Activated CD8-positive, alpha-beta memory T cell treated with anti-CD3 and anti-CD28 coated beads for 1 hour (primary cell): ENCODE results near the gene CYP17A1.

ENCODE experiments used
- DNase-seq, 2 donors: peaks; one replicate each; pipeline ENCODE4 v3.0.0-alpha.2; 2020; ENCODE audit warnings: low read depth in 1 of 2; ENCODE audit errors: extremely low read depth in 1 of 2

Gene CYP17A1

DNA sequence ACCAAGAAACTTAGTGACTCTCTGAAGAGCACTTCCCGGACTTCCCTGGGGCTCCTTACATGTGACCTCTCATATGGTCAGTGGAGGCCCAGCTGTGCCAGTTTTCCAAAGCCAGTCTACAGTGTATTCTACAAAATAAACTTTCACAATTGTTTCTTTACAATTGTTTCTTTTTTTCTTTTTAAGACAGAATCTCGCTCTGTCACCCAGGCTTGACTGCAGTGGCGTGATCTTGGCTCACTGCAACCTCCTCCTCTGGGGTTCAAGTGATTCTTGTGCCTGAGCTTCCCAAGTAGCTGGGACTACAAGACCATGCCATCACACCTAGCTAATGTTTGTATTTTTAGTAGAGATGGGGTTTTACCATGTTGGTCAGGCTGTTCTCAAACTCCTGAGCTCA, 25.9 kb downstream of the CYP17A1 start:
- no peak for DNase-seq

DNA sequence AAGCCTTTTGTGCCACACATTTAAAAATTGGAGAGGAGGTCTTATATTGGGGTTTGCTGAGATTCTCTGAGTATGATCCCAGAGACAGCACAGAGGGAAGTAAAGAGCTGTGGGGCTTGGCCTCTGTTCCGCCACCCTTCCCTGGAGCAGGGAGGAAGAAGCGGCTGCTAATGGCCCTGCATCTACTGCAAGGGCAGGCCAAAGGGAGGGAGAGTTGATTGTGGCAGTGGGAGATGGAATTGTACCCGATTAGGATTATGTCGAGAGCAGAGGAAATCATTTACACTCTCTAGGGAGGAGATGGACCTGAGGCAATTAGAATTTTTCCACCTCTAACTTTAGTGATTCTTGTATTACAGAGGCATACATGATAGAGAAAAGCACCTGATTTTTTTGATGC, 28.8 kb downstream of the CYP17A1 start:
- no peak for DNase-seq

DNA sequence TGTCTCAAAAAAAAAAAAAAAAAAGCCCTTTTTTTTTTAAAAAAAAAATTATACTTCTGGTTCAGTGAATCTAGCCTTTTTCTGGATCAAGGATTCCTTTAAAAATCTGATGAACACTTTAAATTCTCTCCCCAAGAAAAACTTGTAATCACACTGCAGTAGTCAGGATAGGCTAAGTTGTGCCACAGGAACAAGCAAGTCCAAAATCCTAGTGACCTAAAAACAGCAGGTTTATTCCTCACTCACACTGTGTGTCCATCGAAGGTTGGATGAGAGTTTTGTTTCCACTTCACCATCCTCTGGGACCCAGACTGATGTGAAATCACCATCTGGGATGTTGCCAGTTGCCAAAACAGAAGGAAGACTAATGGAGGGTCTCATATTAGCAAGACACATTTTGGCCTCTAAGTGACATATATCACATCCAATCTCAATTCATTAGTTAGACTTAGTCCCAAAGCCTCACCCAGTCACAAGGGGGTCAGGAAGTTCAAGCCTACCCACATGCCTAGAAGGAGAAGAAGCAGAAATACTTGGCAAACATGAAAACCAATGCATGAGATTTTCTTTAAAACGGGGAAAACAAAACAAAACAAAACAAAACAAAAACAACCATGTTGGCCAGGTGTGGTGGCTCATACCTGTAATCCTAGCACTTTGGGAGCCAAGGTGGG, 32.7 kb downstream of the CYP17A1 start:
- DNase-seq, result no peak

DNA sequence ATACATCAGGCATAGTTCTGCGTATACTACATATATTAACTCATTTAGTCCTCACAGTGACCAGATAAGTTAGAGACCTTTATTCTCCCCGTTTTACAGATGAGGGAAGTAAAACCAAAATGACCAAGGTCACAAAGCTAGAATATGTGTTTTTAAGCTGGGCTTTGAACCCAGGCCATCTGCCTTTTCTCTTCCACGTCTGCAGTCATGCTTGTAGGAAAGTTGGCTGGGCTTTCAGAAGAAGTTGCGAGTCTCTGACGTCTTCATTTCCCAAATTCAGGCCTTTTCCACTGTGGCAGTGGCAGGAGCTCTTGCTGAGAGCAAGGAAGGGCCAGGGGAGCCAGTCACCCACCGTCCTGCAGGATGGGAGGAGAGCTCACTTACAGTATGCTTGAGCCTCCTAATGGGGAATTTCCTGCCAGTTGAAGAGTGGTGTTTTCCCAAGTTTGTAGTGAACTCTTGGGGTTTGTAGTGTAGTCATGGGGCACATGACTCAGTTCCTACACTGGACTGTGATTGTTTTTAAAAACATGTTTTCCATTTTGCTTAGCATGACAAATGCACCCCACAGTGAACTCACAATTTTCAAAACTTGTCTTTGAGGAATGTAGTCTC, 34.2 kb downstream of the CYP17A1 start:
- DNase-seq, result no peak

DNA sequence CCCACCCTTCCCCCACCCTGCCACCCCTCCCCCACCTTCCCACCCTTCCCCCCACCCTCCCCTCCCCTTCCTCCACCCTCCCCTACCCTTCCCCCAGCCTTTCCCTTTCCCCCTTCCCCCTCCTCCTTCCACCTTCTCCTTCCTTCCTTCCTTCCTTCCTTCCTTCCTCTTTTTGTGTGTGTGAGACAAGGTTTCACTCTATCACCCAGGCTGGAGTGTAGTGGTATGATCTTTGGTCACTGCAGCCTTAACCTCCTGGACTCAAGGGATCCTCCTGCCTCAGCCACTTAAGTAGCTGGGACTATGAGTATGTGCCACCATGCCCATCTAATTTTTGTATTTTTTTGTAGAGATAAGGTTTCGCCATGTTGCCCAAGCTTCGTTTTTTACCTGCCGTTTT, 35.2 kb downstream of the CYP17A1 start:
- no peak for DNase-seq

DNA sequence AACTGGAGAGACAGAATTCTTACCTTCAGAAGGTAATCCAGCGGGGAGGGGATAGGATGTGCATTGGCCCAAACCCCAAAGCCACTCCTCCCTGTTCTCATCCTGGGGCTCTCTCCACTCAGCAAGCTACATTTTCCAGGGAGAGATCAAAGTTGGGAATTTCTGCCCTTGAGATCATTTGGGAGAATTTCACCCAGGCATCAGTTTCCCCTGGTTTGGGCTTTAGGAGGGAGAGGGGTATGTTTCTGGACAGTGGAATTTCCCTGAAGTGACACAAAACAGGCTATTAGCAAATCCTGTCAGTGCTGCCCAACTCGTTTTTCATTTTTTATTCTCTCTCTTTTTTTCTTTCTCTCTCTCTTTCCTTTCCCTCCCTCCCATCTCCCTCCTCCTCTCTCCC, 35.7 kb downstream of the CYP17A1 start:
- DNase-seq, result no peak

DNA sequence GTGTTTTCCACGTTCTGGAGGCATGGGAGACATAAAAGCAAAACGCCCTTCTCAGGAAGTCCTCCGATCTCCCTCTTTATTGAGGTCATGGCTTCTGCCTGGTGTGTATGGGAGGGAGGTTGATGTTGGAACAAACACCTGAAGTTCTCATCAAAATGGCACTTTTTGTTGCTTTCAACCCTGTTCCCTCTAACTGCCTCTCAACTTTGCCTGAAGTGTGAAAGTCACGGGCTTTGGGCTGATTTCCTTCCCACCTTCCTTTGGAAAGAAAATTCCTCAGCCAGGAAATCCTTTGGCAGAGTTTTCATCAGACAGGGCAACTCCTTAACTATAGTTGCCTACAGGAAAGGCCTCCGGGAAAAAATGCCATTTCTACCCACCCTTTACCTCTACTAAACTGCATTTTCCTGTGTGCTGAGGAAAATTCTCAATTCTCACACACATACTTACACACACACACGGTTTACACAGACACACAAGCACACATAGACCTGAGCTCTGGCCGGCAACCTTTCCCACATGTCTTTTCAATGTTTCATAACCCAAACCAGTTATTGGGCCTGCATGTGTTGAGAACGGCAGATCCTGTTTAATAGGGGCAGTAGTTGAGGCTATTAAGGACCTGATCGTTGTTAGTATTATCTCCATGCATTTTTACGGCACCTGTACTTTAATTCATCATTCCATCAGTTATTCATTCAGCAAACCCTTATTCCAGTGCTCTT, 36.4 kb downstream of the CYP17A1 start:
- no peak for DNase-seq

DNA sequence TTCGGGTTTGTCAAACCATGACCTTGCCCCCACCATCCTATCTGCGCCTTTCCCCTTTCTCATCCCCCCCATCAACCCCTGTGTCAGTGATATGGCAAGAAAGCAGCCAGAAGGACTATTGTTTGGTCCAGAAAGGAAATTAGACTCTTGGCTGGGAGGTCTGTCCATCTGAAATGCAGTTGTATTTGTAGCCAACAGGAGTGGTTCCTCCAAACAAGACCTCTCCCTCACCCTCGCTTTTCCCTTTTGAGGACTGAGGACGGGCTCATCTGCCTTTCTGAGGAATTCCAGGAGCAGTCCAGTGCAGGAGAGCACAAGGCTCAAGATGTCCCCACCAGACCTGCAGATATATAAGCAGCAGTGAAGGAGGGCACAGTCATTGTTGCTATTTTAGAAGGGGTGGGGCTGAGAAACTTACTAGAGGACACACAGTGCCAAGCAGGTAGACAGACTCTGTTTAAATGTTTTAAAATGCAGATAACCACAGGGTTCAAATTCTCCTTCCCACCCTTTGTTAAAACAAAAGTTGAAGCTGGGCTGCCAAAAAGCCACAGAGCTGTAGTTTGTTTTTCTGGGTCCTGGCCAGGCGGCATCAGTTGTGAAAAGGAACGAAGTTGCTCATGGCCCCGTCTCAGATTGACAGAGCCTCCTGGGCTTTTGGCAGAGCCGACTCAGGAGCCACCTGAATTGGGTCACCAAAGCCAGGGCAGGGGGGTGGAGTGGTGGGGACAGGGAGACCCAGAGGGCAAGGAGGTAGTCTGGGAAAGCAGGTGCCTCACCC, 37.3 kb downstream of the CYP17A1 start:
- DNase-seq, result no peak

DNA sequence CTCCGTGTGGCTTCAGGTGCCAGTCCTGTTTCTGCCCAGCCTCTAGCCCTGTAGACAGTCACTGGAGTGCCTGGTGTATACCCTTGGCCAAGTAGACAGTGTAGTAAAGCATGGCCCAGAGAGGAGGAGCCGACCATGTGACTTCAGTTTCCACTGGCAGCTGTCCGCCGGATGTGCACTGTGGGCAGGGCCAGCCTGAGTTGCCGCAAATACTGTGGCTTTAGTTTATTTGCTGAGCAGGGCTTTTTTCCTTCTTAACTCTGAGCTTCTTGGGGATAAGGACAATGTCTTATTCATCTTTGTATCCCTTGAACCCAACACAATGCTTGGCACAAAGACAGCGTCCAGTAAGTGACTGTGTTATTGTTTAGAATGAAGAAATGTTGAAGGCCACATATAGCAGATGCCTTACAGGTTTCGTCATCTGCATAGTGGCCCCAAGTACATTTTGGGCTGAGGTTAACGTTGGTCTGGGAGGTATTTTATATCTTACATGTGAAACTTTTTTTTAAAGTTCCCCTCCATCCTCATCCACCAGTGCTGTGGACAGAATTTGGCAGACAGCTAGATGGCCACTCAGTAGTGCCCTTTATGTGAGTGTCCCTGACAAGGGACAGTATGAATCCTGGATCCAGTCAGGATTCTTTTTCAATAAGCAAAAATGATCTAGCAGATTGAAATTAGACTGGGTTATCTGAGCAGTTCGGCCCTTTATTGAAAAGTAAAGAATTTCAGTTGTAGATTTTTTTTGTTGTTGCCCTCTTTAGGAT, 40.6 kb downstream of the CYP17A1 start:
- DNase-seq, result peak in 1 of 2 donors; percentile 39

DNA sequence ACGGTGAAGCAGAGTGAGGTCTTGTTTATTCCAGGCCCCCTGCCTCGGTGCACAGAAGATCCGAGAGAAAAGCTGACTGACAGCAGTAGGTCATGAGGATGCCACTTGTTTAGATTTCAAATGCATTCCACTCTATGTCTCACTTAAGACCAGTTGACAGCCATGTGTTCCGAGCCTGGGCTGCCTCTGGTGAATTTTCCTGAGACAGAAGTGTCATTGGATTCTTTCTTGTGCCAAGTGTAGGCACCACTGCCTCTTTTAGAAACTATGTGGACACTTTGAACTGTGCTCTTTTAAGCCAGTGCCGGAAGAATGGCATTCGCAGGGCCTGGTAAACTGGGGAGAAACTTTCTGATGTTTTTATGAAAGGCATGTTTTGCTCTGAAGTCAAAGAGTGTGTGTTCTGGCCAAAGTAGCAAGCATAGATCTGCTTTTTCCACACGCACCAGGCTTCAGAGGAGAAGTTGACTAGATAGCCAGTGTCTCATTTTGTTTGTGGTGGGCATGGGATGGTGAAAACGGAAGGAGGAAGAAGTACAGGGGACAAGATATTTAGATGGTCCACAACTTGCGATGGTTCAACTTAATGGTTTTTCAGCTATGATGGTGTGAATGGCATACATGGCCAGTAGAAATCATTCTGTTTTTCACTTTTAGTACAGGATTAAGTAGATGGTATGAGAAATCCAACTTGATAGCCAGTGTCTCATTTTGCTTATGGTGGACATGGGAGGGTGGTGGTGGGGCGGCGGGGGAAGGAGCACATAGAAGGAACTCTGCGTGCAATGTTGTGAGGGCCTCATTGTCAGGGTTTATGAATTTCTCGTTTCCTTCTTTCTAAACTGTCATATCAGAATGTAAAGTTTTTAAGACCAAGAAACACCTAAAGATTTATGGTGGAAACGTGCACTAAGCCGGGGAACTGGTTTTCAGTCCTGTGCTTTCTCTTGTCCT, 41.5 kb downstream of the CYP17A1 start:
- DNase-seq, result no peak

DNA sequence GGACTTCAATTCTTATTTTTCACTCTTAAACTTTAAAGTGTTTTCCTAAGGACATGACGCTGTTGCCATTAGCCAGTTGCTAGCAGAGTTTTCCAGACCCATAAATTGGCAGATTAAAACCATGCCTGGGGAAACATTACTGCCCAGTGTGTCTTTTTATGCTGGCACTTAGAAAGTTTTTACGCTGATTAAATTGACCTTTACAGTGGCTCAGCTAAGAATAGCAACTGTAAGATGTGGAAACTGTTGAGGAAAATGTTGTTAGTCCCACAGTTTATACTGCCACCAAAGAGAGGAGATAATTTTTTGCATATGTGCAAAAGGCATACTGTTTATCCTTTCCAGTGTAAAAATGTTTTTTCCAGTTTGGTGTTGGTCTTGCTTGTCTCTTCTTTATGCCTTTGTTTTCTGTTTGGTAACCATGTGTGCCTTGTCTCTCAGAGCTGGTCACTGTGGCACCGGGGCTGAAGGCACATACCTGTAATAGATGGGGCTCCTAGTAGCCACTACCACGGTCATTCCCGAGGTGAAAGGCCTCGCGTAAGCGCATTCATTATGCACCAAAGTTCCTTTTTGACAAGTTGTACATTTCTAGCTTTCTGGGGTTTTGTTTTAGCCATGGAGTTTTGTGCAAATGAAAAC, 45.3 kb downstream of the CYP17A1 start:
- DNase-seq, result no peak

DNA sequence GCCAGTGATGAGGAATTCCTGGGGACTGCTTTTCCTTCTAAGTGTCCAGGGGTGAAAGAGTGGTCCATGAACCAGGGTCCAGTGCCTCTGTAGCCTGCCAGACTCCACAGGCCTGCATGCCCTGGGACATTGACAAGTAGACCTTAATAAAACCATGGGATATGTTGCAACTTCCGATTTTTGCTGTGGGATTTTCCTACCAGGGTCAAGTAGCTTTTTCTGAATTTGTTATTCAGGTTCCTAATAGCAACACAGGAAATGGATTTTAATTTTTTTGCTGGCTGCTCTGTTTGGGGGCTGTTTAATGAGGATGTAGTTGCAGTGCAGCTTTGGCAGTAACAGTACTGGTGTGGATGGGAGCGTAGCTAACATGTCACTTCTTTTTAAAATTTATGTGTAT, 51.4 kb downstream of the CYP17A1 start:
- no peak for DNase-seq

DNA sequence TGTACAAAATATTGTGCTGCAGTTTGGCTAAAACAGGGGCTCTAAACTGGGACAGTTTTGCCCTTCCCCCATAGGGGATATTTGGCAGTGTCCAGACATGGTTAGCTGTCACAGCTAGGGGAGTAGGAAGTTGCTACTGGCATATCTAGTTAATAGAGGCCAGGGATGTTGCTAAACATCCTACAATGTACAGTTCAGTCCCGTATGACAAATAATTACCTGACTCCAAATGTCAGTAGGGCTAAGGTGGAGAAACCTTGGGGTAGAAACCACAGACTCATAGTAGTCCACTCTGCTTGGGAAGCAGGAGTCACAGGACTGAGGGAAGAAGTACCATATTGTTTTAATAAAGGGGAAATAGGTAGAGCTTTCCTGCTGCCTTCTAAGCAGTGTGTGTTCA, 53.6 kb downstream of the CYP17A1 start:
- DNase-seq, result no peak

DNA sequence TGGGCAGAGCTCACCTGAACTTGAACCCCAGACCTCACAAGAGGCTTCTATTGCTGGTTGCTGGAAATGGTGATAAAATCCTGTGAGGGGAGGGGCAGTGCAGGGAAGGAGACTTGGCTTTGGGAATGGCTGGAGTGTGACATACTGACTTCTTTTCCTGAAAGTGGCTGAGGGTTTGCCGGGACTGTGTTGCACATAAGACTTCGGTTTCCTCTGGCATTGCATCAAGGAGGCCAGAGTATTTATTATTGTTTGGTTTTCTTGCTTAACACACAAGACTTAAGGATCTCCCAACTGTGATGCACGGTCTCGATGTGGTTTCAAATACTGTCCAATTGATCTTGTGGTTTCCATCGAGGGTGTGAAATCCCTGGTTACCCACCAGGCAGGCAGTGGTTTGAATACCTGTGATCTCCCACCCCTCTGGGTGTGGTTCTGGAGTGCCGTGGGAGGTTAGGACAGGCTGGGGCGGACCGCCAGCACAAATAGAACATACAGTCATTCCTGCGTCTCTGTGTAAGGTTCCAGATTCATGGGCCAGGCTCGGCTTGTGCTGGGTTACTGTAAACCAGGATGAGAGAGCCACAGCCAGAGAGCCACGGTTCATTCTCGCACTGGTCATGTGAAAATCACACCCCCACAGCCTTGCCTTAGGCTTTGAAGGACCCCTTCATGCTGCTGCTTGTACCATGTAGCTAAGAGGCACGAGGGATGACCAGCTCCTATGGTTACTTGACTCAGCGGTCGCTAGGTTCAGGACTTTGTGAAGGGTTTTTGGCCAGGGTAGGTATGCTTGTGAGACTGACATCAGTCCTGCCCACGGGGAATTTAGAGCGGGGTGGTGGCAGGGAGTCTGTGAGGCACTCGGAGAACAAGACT, 54.3 kb downstream of the CYP17A1 start:
- no peak for DNase-seq

DNA sequence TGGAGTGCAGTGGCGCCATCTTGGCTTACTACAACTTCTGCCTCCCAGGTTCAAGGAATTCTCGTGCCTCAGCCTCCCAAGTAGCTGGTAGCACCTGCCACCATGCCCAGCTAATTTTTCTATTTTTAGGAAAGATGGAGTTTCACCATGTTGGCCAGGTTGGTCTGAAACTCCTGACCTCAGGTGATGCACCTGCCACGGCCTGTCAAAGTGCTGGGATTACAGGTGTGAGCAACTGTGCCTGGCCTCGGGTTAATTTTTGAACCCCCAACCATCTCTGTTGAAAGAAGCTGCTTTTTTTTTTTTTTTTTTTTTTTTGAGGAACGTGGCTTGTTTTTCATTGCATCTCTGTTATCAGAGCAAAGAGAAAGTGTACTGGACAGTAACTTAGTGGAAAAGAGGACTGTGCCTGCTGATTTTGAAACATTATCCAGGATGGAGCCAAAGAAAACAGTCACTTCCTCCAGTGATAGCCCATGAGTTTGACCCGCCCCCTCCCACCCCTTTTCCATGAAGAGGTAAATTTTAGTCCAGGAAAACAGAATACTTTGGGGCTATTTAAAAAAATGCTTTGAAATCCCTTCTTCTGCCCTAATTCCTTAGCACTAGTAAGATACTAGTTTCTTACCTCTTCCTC, 55.2 kb downstream of the CYP17A1 start:
- no peak for DNase-seq

DNA sequence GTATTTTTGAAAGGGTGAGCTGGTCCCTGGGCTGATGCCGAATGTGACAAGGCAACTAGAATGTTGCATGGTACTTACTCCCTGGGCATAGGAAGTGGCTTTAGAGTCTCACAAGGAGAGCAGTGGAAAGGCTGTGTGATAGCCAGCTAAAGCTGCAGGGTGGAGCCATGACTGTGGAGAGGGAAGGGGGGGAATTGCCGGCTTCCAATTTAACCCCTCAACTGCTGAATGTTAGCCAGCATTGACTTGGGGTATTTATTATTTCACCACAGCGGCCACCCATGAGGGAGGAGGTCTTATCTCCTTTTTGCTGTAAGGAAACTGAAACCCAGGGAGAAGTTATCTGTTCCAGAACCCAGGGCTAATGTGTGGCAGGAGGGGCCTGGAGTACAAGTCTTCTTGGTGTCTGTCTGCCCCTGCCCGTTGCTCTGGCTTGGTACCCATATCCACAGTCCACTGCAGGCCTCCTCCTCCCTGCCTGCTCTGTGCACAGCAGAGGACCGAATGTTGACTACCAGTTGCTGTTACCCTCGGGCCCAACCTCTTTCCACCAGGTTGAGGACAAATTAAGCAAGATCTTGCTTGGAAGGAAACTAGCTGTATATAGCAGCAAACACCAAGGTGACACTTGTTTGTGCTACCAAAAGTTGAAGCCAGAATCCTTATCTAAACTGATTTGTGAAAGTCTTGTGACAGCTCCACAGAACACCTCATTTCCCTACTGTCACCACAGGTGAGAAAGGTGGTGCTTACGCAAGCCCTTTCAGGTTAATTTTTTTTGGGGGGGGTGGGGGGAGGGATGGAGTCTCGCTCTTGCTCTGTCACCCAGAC, 55.9 kb downstream of the CYP17A1 start:
- DNase-seq, result no peak
